BLaER1 (cell line): ENCODE results near the gene HBP1.
"Not testable (repeated sequence)": the region's sequence is repeated elsewhere in the genome, so short reads cannot be mapped to it uniquely, and the experiment has no call there.

Experiments used
- H3K27ac ChIP-seq: shearing (Covaris generic); formaldehyde crosslinking; 2 replicates; pipeline ENCODE4 v1.8.1; 2022
- H3K27me3 ChIP-seq: shearing (Covaris generic); formaldehyde crosslinking; 2 replicates; pipeline ENCODE4 v1.8.1; 2022
- H3K36me3 ChIP-seq: shearing (Covaris generic); formaldehyde crosslinking; 2 replicates; pipeline ENCODE4 v1.8.1; 2022
- H3K4me1 ChIP-seq: shearing (Covaris generic); formaldehyde crosslinking; 2 replicates; pipeline ENCODE4 v1.8.1; 2022
- H3K4me2 ChIP-seq: shearing (Covaris generic); formaldehyde crosslinking; 2 replicates; pipeline ENCODE4 v1.8.1; 2022
- H3K4me3 ChIP-seq: shearing (Covaris generic); formaldehyde crosslinking; 2 replicates; pipeline ENCODE4 v1.8.1; 2022
- H3K9ac ChIP-seq: shearing (Covaris generic); formaldehyde crosslinking; 2 replicates; pipeline ENCODE4 v1.8.1; 2022
- H3K9me3 ChIP-seq: shearing (Covaris generic); formaldehyde crosslinking; 2 replicates; pipeline ENCODE4 v1.8.1; 2022
- H4K20me1 ChIP-seq: shearing (Covaris generic); formaldehyde crosslinking; 2 replicates; pipeline ENCODE4 v1.8.1; 2022
- Cebpa-rat ChIP-seq: shearing (Covaris generic); IDR thresholded peaks from 2 replicates; pipeline ENCODE4 v1.8.1; 2022

HBP1 gene

GRCh38 chr7:107154826-107155225, 14.0 kb upstream of the HBP1 start:
- H3K9ac ChIP-seq = no peak overlapping the region
- H4K20me1 ChIP-seq = no peaks in the 10 kb centered on the region
- H3K27me3 ChIP-seq = no peaks in the 10 kb centered on the region
- H3K36me3 ChIP-seq = no peaks in the 10 kb centered on the region
- no peak for TF ChIP-seq Cebpa-rat
- no peak overlapping the region for H3K27ac ChIP-seq
- no peaks in the 10 kb centered on the region for H3K4me1 ChIP-seq
- no peak overlapping the region for H3K4me2 ChIP-seq
- no peaks in the 10 kb centered on the region for H3K9me3 ChIP-seq
- no peak overlapping the region for H3K4me3 ChIP-seq

GRCh38 chr7:107155726-107156125, 13.1 kb upstream of the HBP1 start:
- H3K4me1 ChIP-seq, H3K9me3 ChIP-seq, H4K20me1 ChIP-seq, H3K36me3 ChIP-seq, H3K4me3 ChIP-seq, H3K9ac ChIP-seq, H3K4me2 ChIP-seq, H3K27ac ChIP-seq, H3K27me3 ChIP-seq: not testable (repeated sequence)

- Histone ChIP-seq H3K4me1 (no peaks in the 10 kb centered on the region), H3K9ac (no peak overlapping the region), H3K4me3 (no peak overlapping the region), H3K36me3 (no peaks in the 10 kb centered on the region), H4K20me1 (no peaks in the 10 kb centered on the region), H3K4me2 (no peak overlapping the region), H3K27me3 (no peaks in the 10 kb centered on the region), H3K27ac (no peak overlapping the region), H3K9me3 (no peaks in the 10 kb centered on the region)
- TF ChIP-seq Cebpa-rat = no peak
These were observed 11.7 kb upstream of the HBP1 start for GRCh38 chr7:107157091-107157490.

GRCh38 chr7:107158028-107158427, 10.8 kb upstream of the HBP1 start:
- no peak for TF ChIP-seq Cebpa-rat
- no peaks in the 10 kb centered on the region for H3K4me1 ChIP-seq
- H3K27me3 ChIP-seq = no peaks in the 10 kb centered on the region
- H4K20me1 ChIP-seq = no peaks in the 10 kb centered on the region
- H3K27ac ChIP-seq = no peak overlapping the region
- H3K9ac ChIP-seq = no peak overlapping the region
- no peaks in the 10 kb centered on the region for H3K9me3 ChIP-seq
- no peak overlapping the region for H3K4me3 ChIP-seq
- no peak overlapping the region for H3K4me2 ChIP-seq
- no peaks in the 10 kb centered on the region for H3K36me3 ChIP-seq

- H3K4me2 ChIP-seq = no peak overlapping the region
- H3K4me1 ChIP-seq = no peaks in the 10 kb centered on the region
- no peaks in the 10 kb centered on the region for H3K36me3 ChIP-seq
- H3K9ac ChIP-seq = no peak overlapping the region
- no peak overlapping the region for H3K4me3 ChIP-seq
- no peak for TF ChIP-seq Cebpa-rat
- no peaks in the 10 kb centered on the region for H3K9me3 ChIP-seq
- no peaks in the 10 kb centered on the region for H3K27me3 ChIP-seq
- H3K27ac ChIP-seq = no peak overlapping the region
- H4K20me1 ChIP-seq = no peaks in the 10 kb centered on the region
These were observed 8.4 kb upstream of the HBP1 start for GRCh38 chr7:107160389-107160788.

GRCh38 chr7:107161415-107161814, 7.4 kb upstream of the HBP1 start:
- no peaks in the 10 kb centered on the region for H4K20me1 ChIP-seq
- no peak overlapping the region for H3K9ac ChIP-seq
- no peaks in the 10 kb centered on the region for H3K36me3 ChIP-seq
- H3K27me3 ChIP-seq = no peaks in the 10 kb centered on the region
- TF ChIP-seq Cebpa-rat = no peak
- H3K9me3 ChIP-seq = no peaks in the 10 kb centered on the region
- H3K4me2 ChIP-seq = no peak overlapping the region
- H3K27ac ChIP-seq = no peak overlapping the region
- no peak overlapping the region for H3K4me3 ChIP-seq
- peaks cover 3% of the 10 kb centered on the region for H3K4me1 ChIP-seq

GRCh38 chr7:107162475-107162874, 6.3 kb upstream of the HBP1 start:
- TF ChIP-seq Cebpa-rat = no peak
- H3K9me3 ChIP-seq = no peaks in the 10 kb centered on the region
- peaks cover 12% of the 10 kb centered on the region for H3K4me1 ChIP-seq
- H3K27ac ChIP-seq = no peak overlapping the region
- H3K9ac ChIP-seq = no peak overlapping the region
- no peak overlapping the region for H3K4me3 ChIP-seq
- H4K20me1 ChIP-seq = no peaks in the 10 kb centered on the region
- no peaks in the 10 kb centered on the region for H3K27me3 ChIP-seq
- H3K4me2 ChIP-seq = no peak overlapping the region
- H3K36me3 ChIP-seq = no peaks in the 10 kb centered on the region

GRCh38 chr7:107164092-107164491, 4.7 kb upstream of the HBP1 start:
- no peak for TF ChIP-seq Cebpa-rat
- H3K36me3 ChIP-seq = no peaks in the 10 kb centered on the region
- H3K9ac ChIP-seq = no peak overlapping the region
- no peaks in the 10 kb centered on the region for H3K27me3 ChIP-seq
- H4K20me1 ChIP-seq = no peaks in the 10 kb centered on the region
- no peak overlapping the region for H3K4me2 ChIP-seq
- no peak overlapping the region for H3K27ac ChIP-seq
- H3K4me3 ChIP-seq = no peak overlapping the region
- H3K9me3 ChIP-seq = no peaks in the 10 kb centered on the region
- H3K4me1 ChIP-seq = peaks cover 12% of the 10 kb centered on the region

- no peaks in the 10 kb centered on the region for H3K27me3 ChIP-seq
- no peak overlapping the region for H3K27ac ChIP-seq
- H3K9me3 ChIP-seq = no peaks in the 10 kb centered on the region
- H3K4me3 ChIP-seq = no peak overlapping the region
- H3K36me3 ChIP-seq = no peaks in the 10 kb centered on the region
- no peak overlapping the region for H3K9ac ChIP-seq
- H3K4me2 ChIP-seq = no peak overlapping the region
- H4K20me1 ChIP-seq = peaks cover 7% of the 10 kb centered on the region
- peaks cover 14% of the 10 kb centered on the region for H3K4me1 ChIP-seq
- TF ChIP-seq Cebpa-rat = no peak
These were observed 3.5 kb upstream of the HBP1 start for GRCh38 chr7:107165341-107165740.

GRCh38 chr7:107166736-107167426, 1.9 kb upstream of the HBP1 start:
- Histone ChIP-seq H3K36me3 (peaks cover 5% of the 10 kb centered on the region; the same call in 1 of the 2 replicates), H3K9me3 (no peaks in the 10 kb centered on the region), H4K20me1 (peaks cover 21% of the 10 kb centered on the region), H3K27me3 (no peaks in the 10 kb centered on the region), H3K4me2 (peak overlapping the region; percentile 91), H3K9ac (peak overlapping the region; percentile 86), H3K4me3 (peak overlapping the region; percentile 78), H3K27ac (peak overlapping the region; percentile 89), H3K4me1 (peaks cover 26% of the 10 kb centered on the region)
- TF ChIP-seq Cebpa-rat = no peak
